Kidney epithelial cell (primary cell): ENCODE data around the gene HDAC10. TPM values are rescaled to one million over a fixed set of nuclear protein-coding genes. Genes with fewer than 3 reads are reported as not detected.

ENCODE experiments used
- DNase-seq: peaks from one replicate; pipeline ENCODE4 v3.0.0-alpha.2; 2010; ENCODE audit warnings: low read depth
- H3K27me3 ChIP-seq: 2 replicates; pipeline ENCODE4 v1.6.0; 2011; ENCODE audit warnings: low read length; ENCODE audit not compliant: control insufficient read depth, insufficient read depth
- H3K36me3 ChIP-seq: 2 replicates; pipeline ENCODE4 v1.5.1; 2011; ENCODE audit warnings: low read length; ENCODE audit not compliant: control insufficient read depth, insufficient read depth
- H3K4me3 ChIP-seq: 2 replicates; pipeline ENCODE4 v1.5.1; 2011; ENCODE audit warnings: low read depth, mild to moderate bottlenecking, control low read depth, low read length
- total RNA-seq: library from RNA; depleted of rRNA; stranded (reverse); fragments of >200 nt; gene quantifications from 2 replicates; pipeline ENCODE4 v1.2.3, GENCODE V29; 2015
- TF ChIP-seq, protein P1 (sequence below): IDR thresholded peaks from 2 replicates; pipeline ENCODE4 v1.5.1; 2011; ENCODE audit warnings: mild to moderate bottlenecking, moderate library complexity, low read length, control low read depth, inconsistent platforms; ENCODE audit not compliant: insufficient read depth, poor library complexity, severe bottlenecking

Gene HDAC10, protein sequence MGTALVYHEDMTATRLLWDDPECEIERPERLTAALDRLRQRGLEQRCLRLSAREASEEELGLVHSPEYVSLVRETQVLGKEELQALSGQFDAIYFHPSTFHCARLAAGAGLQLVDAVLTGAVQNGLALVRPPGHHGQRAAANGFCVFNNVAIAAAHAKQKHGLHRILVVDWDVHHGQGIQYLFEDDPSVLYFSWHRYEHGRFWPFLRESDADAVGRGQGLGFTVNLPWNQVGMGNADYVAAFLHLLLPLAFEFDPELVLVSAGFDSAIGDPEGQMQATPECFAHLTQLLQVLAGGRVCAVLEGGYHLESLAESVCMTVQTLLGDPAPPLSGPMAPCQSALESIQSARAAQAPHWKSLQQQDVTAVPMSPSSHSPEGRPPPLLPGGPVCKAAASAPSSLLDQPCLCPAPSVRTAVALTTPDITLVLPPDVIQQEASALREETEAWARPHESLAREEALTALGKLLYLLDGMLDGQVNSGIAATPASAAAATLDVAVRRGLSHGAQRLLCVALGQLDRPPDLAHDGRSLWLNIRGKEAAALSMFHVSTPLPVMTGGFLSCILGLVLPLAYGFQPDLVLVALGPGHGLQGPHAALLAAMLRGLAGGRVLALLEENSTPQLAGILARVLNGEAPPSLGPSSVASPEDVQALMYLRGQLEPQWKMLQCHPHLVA
- total RNA-seq, result 21.1 and 34.8 TPM in 2 replicates

DNA sequence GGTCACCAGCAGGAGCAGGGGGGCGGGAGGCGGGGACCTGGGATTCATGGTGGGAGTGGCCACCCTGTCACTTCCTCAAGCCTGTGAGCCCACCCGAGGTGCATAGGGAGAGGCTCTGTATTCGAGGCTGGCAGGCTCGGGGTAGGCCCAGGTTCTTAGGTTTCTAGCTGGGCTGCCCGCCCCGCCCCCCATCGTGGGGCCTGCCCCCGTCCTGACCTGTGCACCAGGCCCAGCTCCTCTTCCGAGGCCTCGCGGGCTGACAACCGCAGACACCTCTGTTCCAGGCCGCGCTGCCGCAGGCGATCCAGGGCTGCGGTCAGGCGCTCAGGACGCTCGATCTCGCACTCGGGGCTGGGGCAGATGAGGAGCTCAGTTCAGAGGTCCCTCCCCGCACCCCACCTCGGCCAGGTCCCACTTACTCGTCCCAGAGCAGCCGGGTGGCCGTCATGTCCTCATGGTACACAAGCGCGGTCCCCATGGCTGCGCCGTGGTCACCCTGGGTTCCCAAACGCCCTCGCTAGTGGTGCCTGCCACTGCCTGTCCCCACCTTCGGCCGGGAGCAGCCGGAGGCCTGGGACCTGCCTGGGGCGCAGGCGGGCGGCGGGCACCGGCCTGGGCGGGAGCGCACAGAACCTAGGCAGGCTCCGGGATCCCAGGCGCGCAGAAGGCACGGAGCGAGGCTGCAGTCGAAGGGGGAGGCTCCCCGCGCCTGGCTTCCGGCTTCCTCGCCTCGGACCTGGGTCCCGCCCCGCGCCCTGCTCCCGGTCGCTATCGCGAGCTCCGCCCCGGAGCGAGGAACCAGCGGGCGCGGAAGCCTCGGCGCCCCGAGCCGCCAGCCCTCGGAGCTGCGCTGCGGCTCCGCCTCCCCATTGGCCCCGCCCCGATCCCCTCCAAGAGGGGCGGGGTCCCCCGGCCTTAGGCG lies at the start of gene HDAC10:
Gene HDAC10, minus strand, starts transcription at position 711 of the 922 bp plus-strand sequence. Its CDS starts 233 bp downstream, at position 478.
- Histone ChIP-seq H3K4me3 (peak within 1 kb of the TSS; percentile 47), H3K36me3 (peaks cover 5% of the 10 kb centered on the region), H3K27me3 (no peaks in the 10 kb centered on the region)
- no peak for DNase-seq
- TF ChIP-seq, protein P1, sequence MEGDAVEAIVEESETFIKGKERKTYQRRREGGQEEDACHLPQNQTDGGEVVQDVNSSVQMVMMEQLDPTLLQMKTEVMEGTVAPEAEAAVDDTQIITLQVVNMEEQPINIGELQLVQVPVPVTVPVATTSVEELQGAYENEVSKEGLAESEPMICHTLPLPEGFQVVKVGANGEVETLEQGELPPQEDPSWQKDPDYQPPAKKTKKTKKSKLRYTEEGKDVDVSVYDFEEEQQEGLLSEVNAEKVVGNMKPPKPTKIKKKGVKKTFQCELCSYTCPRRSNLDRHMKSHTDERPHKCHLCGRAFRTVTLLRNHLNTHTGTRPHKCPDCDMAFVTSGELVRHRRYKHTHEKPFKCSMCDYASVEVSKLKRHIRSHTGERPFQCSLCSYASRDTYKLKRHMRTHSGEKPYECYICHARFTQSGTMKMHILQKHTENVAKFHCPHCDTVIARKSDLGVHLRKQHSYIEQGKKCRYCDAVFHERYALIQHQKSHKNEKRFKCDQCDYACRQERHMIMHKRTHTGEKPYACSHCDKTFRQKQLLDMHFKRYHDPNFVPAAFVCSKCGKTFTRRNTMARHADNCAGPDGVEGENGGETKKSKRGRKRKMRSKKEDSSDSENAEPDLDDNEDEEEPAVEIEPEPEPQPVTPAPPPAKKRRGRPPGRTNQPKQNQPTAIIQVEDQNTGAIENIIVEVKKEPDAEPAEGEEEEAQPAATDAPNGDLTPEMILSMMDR, result no peak

DNA sequence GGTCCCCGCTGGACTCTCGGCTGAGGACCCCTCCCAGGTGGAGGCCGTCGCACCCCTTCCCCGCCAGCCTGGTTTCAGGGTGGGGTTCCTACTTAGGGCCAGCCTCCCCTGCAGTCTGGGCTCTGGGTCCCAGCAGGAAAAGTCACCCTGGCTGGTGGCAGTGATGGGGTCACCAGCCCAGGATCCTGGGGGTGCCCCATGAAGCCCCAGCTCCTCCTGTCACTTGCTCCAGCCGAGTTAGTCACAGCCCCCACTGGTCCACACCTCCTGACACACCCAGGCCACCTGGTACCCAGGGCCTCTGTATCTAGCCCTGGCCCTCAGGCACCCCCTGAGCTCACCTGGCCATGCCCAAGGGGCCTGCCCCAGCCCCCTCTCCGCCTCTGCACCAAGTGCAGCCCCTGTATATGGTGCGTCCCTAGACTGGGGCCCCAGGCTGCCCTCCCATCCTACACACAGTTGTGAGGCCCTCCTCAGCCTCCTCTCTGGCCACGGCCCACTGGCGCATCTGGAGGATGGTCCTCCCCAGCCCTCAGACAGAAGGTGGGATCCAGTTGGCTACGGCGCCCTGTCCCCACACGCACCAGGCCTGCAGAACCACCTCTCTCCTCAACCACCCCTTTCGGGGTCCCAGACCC lies 49.7 kb upstream of the HDAC10 start:
- H3K27me3 ChIP-seq, result no peaks in the 10 kb centered on the region
- DNase-seq, result no peak
- TF ChIP-seq, protein P1, result no peak
- H3K36me3 ChIP-seq, result peaks cover 1% of the 10 kb centered on the region
- H3K4me3 ChIP-seq, result no peak overlapping the region

DNA sequence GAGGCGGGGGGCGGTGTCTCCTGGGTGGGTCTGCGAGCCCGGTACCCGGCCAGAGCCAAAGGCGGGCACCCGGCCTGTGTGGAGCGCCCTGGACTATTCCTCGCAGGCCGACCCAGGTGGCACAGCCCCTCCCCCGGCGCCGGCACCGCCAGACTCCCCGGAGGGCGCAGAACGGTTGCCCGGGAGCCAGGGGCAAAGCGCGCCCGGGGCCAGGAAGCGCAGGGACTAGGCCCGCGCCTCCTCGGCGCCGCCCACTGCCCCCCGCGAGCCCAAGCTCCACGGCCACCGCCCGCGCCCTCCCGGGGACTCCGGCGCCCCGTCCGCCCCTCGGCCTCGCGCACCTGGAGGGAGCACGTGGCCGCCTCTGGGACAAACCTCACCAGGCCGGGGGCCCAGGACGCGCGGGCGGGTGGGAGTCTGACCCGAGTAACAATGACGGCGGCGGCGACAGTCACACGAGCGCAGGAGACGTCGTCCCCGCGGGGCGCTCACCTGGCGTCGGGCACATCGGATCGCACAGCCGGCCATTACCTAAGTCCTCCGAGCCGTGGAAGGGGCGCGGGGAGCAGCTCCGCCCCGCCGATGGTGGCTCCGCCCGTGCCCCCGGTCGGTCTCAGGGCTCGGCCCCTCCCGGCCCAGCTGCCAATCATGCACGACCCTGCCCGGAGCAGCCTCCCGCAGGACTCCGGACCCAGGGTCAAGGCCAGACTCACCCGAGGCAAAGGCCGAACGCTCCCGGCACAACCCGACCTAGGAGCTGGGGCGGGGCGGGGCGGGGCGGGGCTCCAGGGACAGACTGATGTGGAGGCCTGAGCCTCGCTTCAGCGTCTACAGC lies 48.9 kb upstream of the HDAC10 start:
- no peak for DNase-seq
- H3K36me3 ChIP-seq, result peaks cover 1% of the 10 kb centered on the region
- TF ChIP-seq, protein P1, result no peak
- peak overlapping the region; percentile 21 for H3K4me3 ChIP-seq
- no peaks in the 10 kb centered on the region for H3K27me3 ChIP-seq

DNA sequence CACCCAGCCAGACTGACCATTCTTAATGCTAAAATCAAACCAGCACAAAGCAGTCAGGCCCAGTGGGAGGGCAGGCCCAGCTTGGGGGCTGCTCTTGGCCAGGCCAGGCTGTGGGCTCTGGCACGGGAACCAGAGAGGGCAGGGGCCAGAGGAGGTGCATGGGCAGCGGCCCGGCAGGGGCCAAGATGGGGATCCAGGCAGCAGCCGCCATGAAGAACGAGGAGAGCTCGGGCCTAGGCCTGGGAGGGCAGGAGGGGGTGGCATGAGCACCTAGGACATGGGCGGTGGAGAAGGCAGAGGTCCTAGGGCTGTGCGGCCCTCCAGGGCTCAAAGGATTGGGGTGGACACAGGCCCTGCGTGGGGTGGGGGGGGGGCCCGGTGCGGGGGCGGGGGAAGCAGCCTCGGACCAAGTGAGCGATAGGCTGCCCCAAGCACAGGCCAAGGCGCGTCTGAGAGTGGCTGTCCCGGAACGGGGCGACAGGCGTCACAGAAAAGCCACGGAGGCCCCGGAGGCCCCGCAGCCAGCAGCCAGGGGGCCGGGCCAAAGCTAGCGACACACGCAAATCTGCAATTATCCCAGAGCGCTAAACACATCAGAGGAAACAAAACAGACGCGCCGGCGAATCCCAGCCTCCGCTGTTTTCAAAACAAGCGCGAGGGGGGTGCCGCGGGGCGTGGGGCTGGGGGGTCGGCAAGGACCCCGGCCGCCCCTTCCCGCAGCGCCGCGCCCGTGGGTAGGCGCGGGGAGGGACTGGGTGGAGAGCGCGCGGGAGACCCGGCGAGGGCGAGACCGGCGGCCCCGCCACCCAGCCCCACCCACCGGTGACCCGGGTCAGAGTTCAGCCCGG lies 48.1 kb upstream of the HDAC10 start:
- H3K4me3 ChIP-seq, result no peak overlapping the region

More for the DNA sequence above, 48.1 kb upstream of the HDAC10 start:
- H3K36me3 ChIP-seq, result peaks cover 1% of the 10 kb centered on the region
- TF ChIP-seq, protein P1, result no peak
- no peaks in the 10 kb centered on the region for H3K27me3 ChIP-seq
- no peak for DNase-seq
